22Rv1 (cell line): Measurements from ENCODE around the gene TFAP2A.

ENCODE experiments used
- CTCF ChIP-seq: fragments of 450-650 bp; IDR thresholded peaks from 2 replicates; pipeline ENCODE4 v1.5.1; 2017; ENCODE audit warnings: mild to moderate bottlenecking
- ZFX ChIP-seq: fragments of 450-650 bp; IDR thresholded peaks from 2 replicates; pipeline ENCODE4 v1.6.1; 2017; ENCODE audit warnings: antibody characterized with exemption, borderline replicate concordance

GRCh38 chr6:10437891-10438290 lies 23.0 kb upstream of the TFAP2A start:
- TF ChIP-seq CTCF, result no peak
- no peak for TF ChIP-seq ZFX
